Stimulated activated effector memory CD8-positive, alpha-beta T cell treated with anti-CD3 and anti-CD28 coated beads, Interleukin-12 subunit alpha, Interleukin-12 subunit beta, amount 100 ng/mL, for 72 hours (primary cell): Measurements from ENCODE around the gene CACNA1A.

ENCODE experiments used
- ATAC-seq: fragments of 150-1000 bp; cut with Tn5 transposase; 2 replicates; pipeline ENCODE4 v1.10.0; 2021
- DNase-seq, 2 donors: peaks; one replicate each; pipeline ENCODE4 v3.0.0; 2021 to 2022; ENCODE audit warnings: low spot score in 2 of 2
- H3K27ac Mint-ChIP-seq: one replicate; pipeline ENCODE4 v1.8.0; 2022; ENCODE audit warnings: mild to moderate bottlenecking, mixed read lengths
- H3K36me3 Mint-ChIP-seq: one replicate; pipeline ENCODE4 v1.8.0; 2022; ENCODE audit warnings: mild to moderate bottlenecking, mixed read lengths
- H3K4me1 Mint-ChIP-seq: one replicate; pipeline ENCODE4 v1.8.0; 2022; ENCODE audit warnings: mixed read lengths
- H3K4me3 Mint-ChIP-seq: one replicate; pipeline ENCODE4 v1.8.0; 2022; ENCODE audit warnings: mild to moderate bottlenecking, mixed read lengths
- H3K9me3 Mint-ChIP-seq: one replicate; pipeline ENCODE4 v1.8.0; 2022; ENCODE audit warnings: mixed read lengths

The CACNA1A gene

DNA sequence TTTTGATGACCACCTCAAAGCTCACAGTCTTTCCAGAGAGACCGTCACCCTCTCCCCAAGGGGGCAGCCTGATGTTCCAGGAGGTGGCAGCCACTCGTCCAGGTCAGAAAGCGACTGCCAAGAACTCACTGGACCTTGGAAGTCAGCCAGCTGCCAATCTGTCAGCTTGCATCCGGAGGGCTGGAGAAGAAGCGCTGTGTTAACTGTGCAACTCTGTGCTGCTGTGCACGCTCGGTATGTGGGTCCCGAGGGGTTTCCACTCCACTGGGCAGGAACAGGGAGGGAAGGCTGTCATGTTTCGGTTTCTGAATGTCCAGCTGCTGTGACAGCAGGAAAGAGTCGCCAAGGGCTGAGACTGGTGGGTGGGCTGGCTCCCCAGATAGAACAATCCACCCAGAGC lies 89.2 kb downstream of the CACNA1A start:
- Mint-ChIP-seq H3K27ac (no peak overlapping the region), H3K4me1 (no peaks in the 10 kb centered on the region), H3K36me3 (no peaks in the 10 kb centered on the region), H3K4me3 (no peak overlapping the region), H3K9me3 (peaks cover 7% of the 10 kb centered on the region)
- no peak for ATAC-seq
- DNase-seq, result no peak

DNA sequence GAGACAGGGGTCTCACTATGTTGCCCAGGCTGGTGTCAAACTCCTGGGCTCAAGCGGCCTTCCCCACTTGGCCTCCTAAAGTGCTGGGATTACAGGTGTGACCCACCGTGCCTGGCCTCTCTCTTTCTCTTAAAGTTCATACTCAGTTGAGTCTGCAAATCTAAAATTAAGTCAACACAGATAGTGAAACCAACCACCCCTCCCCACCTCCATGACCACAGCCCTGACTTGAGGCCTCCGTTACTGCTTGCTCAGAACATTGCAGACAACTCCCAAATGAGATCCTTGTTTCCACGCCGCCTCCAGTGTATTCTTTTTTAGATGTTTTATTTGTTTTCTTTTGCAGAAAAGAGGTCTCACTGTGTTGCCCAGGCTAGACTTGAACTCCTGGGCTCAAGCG lies 94.4 kb downstream of the CACNA1A start:
- DNase-seq, result no peak
- no peak overlapping the region for H3K27ac Mint-ChIP-seq
- H3K4me1 Mint-ChIP-seq, result no peaks in the 10 kb centered on the region
- no peak overlapping the region for H3K4me3 Mint-ChIP-seq
- H3K36me3 Mint-ChIP-seq, result no peaks in the 10 kb centered on the region
- no peak for ATAC-seq
- H3K9me3 Mint-ChIP-seq, result no peaks in the 10 kb centered on the region

DNA sequence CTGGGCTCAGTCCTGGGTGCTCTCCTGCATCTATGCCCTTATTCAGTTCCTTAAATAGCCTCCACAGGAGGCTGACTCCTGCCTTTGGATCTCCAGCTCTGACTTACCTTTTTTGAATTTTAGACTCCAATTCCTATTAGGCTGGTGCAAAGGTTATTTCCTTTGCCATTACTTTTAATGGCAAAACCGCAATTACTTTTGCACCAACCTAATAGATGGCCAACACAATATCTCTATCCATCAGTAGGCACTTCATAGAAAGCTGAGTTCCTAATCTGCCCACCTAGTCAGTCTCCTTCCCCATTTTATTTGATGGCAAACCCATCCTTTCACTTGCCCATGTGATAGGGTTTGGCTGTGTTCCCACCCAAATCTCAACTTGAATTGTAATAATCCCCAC lies 95.3 kb downstream of the CACNA1A start:
- H3K27ac Mint-ChIP-seq, result no peak overlapping the region
- no peaks in the 10 kb centered on the region for H3K9me3 Mint-ChIP-seq
- ATAC-seq (no peak), DNase-seq (no peak)
- H3K36me3 Mint-ChIP-seq, result no peaks in the 10 kb centered on the region
- no peaks in the 10 kb centered on the region for H3K4me1 Mint-ChIP-seq
- H3K4me3 Mint-ChIP-seq, result no peak overlapping the region

DNA sequence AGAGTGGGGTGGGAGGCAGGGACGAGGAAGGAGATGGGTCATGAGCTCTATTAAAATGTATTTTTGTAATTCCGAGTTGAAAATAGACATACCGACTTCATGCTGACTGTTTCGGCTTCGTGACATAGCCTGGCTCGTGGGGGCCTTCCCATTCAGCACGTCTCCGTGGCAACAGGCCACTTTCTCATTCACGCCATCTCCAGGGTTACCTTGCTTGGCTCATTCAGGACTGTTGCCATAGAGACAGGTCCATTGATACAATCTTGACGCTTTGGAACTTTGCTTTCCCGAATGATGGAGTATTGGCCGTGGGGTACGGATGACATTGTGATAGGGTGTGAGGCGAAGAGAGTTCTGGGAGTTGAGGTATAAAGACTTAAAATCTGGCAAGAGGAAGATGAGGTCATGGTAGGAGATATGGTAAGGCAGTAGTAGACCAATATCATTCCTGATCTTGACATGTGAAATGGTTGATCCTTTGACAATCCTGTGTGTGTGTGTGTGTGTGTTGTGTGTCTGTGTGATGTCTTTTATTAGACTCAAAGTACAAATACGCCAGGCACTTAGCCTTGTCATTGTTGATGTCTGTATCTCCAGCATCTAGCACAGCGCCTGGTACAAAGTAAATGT lies 97.3 kb downstream of the CACNA1A start:
- no peak overlapping the region for H3K4me3 Mint-ChIP-seq
- H3K4me1 Mint-ChIP-seq, result no peaks in the 10 kb centered on the region
- no peak for ATAC-seq
- no peak overlapping the region for H3K27ac Mint-ChIP-seq
- no peak for DNase-seq
- H3K9me3 Mint-ChIP-seq, result no peaks in the 10 kb centered on the region
- no peaks in the 10 kb centered on the region for H3K36me3 Mint-ChIP-seq

DNA sequence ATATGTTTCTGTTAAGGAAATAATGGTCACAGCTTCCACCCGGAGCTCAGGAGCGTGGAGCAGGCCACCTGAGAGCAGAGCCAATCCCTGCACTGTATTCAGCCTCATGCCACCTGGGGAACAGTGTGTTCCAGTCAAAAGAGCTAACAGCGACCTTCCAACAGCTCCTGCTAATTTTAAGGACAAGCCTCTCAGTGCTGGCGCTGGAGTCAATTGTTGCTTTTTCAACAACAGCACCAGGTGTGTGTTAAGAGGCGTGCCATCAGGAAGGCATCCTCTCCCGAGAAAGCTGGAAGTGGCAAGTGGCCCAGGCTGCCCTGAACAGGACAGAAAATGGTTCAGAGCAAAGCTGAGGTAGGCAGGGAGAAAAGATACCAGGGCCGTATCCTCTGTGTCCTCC lies 102.0 kb downstream of the CACNA1A start:
- no peak for DNase-seq
- Mint-ChIP-seq H3K4me1 (no peaks in the 10 kb centered on the region), H3K9me3 (no peaks in the 10 kb centered on the region), H3K27ac (no peak overlapping the region), H3K4me3 (no peak overlapping the region), H3K36me3 (no peaks in the 10 kb centered on the region)
- no peak for ATAC-seq

DNA sequence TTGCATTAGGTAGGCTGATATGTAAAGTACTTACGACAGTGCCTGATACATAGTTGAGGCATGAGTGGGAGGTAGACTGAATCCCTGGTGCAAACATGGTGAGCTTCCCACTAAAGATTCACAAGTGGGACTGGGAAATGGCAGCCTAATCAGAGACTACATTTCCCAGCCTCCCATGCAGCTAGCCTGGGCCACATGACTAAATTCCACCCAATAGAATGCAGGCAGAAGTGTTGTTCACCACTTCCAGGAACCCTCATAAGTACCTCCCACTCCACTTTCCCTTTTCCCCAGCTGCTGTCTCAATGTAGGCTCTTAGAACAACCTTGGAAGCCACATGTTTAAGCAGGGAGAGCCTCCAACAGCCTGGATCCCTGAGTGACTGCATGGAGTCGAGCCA lies 104.9 kb downstream of the CACNA1A start:
- DNase-seq (no peak), ATAC-seq (no peak)
- Mint-ChIP-seq H3K9me3 (no peaks in the 10 kb centered on the region), H3K4me3 (no peak overlapping the region), H3K36me3 (no peaks in the 10 kb centered on the region), H3K4me1 (peaks cover 1% of the 10 kb centered on the region), H3K27ac (no peak overlapping the region)

DNA sequence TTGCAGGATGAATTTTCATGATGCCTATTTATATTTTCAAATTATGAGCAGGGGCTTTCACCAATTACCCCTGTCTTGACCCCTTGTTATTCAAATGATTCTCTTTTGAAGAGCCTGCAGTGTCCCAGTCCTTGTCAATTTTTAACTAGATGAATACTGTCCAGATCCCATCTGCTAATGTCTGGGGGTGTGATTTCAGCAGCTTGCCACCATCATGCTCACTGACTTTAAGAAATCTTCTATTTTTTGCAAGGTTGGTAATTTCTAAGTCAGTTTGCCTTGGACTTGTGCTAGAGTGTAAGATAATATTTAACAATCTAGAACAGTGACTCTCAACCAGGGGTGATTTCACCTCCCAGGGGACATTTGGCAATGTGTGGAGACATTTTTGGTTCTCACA lies 106.0 kb downstream of the CACNA1A start:
- DNase-seq, result no peak
- Mint-ChIP-seq H3K9me3 (no peaks in the 10 kb centered on the region), H3K4me3 (no peak overlapping the region), H3K4me1 (peaks cover 6% of the 10 kb centered on the region), H3K27ac (no peak overlapping the region), H3K36me3 (no peaks in the 10 kb centered on the region)
- ATAC-seq, result no peak

DNA sequence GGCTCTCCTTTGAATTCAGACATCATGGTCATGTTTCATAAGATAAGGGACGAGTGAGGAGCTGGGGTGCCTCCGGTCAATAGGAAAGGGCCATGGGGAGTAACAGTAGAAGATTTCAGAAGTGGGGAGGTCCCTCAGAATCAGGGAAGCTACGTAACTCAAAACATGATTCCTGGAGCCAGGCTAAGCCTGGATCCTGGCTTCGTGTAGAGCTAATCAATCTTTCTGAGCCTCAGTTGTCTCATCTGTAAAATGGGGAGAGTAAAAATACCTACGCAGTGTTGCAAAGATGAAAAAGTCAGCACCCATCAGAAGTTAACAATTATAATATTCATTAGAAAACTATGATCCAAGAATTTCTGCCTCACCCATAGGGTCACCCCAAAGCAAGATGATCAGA lies 106.5 kb downstream of the CACNA1A start:
- Mint-ChIP-seq H3K9me3 (no peaks in the 10 kb centered on the region), H3K27ac (no peak overlapping the region), H3K4me3 (no peak overlapping the region), H3K36me3 (no peaks in the 10 kb centered on the region), H3K4me1 (peaks cover 6% of the 10 kb centered on the region)
- DNase-seq (no peak), ATAC-seq (no peak)

DNA sequence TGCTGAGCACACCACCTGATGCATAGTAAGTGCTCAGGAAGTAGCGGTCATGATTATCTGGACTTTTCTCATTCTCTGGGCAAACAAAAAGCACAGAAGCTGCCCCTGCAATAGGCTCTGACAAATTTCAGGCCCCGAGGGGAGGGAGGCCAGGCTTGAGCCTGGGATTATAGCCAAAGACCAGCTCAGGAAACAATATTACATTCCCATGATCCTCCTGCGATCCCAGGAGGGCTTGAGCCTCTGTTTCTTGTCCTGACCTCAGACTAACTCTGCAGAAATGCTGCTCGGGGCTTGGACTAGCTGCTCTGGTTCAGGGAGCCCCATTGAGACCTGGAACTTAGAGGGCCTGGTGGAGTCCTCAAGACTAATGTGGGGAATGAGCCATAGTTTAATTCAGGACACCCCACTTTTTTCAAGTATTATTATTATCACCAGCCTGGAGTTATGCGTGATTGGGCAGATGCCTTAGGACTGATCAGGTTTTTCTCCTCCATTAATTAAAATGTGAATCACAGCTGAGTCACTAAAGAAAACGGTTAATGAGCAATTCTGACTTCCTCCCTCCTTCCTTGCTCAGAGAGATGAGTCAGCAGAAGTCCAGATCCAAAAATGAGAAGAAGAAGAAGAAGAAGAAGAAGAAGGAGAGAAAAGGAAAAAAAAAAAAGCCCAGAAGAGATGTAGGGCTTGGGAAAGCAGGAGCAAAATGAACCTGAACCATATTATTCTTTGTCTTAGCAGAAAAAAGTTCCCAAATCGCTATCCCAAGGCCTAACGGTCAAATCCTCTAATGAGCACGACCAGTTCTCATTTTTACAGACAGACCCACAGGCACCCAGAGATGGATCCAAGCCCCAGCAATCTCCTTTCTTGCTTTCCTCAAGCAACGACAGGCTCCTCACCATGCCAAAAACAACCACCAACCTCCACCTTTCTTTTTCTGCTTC lies 107.2 kb downstream of the CACNA1A start:
- DNase-seq (no peak), ATAC-seq (no peak)
- Mint-ChIP-seq H3K27ac (no peak overlapping the region), H3K36me3 (no peaks in the 10 kb centered on the region), H3K9me3 (no peaks in the 10 kb centered on the region), H3K4me1 (peaks cover 6% of the 10 kb centered on the region), H3K4me3 (no peak overlapping the region)

DNA sequence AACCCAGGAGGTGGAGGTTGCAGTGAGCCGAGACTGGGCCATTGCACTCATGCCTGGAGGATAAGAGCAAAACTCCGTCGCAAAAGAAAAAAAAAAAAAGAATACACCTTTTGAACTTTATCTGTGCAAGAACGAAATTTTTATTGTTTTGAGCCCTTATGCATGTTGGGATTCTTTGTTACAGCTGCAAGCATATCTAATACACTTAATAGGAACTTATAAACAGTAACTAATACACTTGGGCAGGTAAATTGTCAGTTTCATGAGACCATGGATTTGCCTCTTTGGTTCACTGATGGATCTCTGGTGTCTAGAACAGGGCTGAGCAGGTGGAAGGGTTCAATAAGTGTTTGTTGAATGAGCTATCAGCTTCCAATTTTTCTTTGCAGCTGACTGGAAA lies 108.1 kb downstream of the CACNA1A start:
- no peak overlapping the region for H3K4me3 Mint-ChIP-seq
- peaks cover 6% of the 10 kb centered on the region for H3K4me1 Mint-ChIP-seq
- H3K27ac Mint-ChIP-seq, result no peak overlapping the region
- H3K36me3 Mint-ChIP-seq, result no peaks in the 10 kb centered on the region
- ATAC-seq, result no peak
- no peaks in the 10 kb centered on the region for H3K9me3 Mint-ChIP-seq
- DNase-seq, result no peak

DNA sequence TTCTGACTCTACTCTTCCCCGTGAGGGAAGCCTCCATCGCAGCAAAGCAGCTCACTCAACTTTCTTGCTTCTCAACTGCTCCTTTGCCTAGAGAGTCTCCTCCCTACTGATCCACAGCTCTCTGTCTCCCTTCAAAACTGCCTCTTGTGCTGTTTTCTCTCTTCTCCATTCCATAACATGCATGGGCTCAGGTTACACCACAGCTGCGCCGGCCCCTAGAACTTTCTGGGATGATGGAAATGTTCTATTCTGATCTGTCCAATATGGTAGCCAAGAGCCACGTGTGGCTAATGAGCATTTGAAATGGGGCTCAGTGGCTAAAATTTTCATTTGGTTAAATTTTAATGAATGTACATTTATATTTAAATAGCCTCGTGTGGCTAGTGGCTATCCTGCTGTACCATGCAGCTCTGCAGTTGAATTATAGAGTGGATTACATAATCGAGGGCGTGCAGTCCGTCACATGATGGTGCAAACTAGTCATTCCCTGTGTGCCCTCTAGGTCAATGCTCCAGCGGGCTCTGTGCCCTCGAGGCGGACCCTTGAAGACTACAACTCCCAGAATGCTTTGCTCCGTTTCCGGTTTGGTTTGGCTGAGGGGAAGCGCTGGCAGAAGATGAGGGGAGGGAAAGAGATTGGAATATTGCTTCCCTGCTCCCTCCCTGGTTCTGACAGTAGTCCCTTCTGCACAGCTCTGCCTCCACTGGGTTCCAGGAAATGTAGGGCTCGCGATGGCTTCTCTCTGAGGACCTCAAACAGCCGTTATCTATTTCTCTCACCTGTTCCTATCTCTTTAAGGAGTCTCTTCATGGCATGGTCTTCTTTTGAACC lies 109.8 kb downstream of the CACNA1A start:
- H3K9me3 Mint-ChIP-seq, result no peaks in the 10 kb centered on the region
- no peak overlapping the region for H3K27ac Mint-ChIP-seq
- peaks cover 6% of the 10 kb centered on the region for H3K4me1 Mint-ChIP-seq
- no peak for ATAC-seq
- no peak for DNase-seq
- no peaks in the 10 kb centered on the region for H3K36me3 Mint-ChIP-seq
- no peak overlapping the region for H3K4me3 Mint-ChIP-seq

DNA sequence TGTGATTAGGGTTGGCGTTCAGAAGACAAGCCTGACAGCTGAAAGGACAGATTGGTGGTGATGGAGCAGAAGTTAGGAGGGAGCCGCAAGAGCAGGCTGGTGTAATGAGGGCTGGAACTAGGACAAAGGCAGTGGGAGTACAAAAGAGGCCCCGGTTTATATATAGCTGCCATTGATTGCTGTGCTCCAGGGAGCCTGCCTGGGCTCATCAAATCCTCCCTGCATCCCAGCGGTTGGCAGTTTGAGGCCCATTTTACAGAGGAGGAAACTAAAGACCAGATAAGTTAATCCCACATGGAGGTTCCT lies 123.7 kb downstream of the CACNA1A start:
- Mint-ChIP-seq H3K4me3 (no peak overlapping the region), H3K27ac (no peak overlapping the region), H3K9me3 (no peaks in the 10 kb centered on the region), H3K36me3 (no peaks in the 10 kb centered on the region), H3K4me1 (no peaks in the 10 kb centered on the region)
- no peak for DNase-seq
- no peak for ATAC-seq

DNA sequence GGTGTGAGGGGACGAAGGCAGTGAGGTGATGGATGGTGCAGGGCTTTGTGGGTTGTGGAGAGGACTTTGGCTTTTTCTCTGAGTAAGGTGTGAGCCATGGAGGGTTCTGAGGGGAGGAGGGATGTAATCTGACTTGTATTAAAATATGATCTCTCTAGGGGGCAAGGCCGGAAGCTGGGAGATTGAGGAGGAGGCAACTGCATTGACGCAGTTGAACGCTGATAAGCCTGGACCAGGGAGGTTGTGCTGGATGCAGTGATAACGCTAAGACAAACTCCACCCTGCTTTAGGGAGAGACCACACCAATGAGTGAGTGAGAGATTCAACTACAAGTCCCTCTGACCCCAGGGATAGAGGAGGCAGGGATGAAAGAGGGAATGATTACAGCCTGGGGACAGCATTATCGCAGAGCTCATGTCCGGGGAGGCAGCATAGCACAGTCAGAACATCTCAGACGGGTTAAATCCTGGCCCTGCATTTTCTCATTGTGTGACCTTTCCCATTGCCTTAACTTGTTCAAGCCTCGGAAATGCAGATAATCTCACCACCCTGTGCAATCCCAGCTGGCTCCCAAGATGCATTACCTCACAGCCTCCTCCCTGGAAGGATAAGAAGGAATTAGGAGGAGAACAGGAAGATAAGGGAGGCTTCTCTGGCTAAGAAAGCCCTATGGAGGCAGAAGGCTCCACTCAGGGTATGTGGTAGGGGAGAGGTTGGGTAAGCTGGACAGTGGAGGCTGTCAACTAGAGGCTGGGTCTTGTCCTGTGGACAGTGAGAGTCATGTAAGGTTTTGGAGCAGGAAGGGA lies 124.2 kb downstream of the CACNA1A start:
- no peak overlapping the region for H3K27ac Mint-ChIP-seq
- H3K4me1 Mint-ChIP-seq, result no peaks in the 10 kb centered on the region
- ATAC-seq (no peak), DNase-seq (no peak)
- H3K36me3 Mint-ChIP-seq, result no peaks in the 10 kb centered on the region
- no peaks in the 10 kb centered on the region for H3K9me3 Mint-ChIP-seq
- H3K4me3 Mint-ChIP-seq, result no peak overlapping the region

DNA sequence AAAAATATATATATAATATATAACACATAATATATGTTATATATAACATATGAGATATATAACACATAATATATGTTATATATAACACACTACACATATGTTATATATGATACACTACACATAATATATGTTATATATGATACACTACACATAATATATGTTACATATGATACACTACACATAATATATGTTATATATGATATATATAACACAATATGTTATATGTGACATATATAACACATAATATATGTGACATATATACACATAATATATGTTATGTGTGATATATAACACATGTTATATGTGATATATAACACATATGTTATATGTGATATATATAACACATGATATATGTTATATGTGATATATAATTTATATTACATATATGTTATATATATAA lies 129.7 kb downstream of the CACNA1A start:
- Mint-ChIP-seq H3K4me1 (no peaks in the 10 kb centered on the region), H3K4me3 (no peak overlapping the region), H3K27ac (no peak overlapping the region), H3K9me3 (no peaks in the 10 kb centered on the region), H3K36me3 (no peaks in the 10 kb centered on the region)
- ATAC-seq, result no peak
- no peak for DNase-seq

DNA sequence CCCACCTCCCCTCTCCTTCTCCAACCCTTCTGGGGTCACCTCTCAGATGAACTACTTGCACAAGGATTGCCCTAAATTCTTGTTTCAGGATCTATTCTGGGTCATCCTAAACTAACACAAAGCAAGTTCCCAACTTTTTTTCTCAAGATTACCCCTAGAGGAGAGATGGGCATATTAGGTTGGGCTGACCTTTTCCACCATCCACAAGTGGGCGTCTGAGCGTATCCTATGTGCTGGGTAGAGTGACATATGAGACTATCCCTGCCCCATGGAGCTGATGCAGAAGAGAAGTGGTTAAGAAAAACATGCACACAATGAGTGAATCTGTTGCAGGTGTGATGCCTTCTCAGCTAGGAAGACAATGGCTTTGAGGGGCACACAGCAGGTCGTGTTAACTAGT lies 132.7 kb downstream of the CACNA1A start:
- H3K4me3 Mint-ChIP-seq, result no peak overlapping the region
- no peaks in the 10 kb centered on the region for H3K4me1 Mint-ChIP-seq
- no peak overlapping the region for H3K27ac Mint-ChIP-seq
- no peaks in the 10 kb centered on the region for H3K36me3 Mint-ChIP-seq
- no peak for ATAC-seq
- DNase-seq, result no peak
- H3K9me3 Mint-ChIP-seq, result no peaks in the 10 kb centered on the region
